AML-193 (cell line): ENCODE measurements around the gene AP5B1.

Experiments used
- DNase-seq, 2 experiments: peaks; one replicate each; lab custom pipeline; 2025; lab: John Stamatoyannopoulos, UW

The AP5B1 gene, protein sequence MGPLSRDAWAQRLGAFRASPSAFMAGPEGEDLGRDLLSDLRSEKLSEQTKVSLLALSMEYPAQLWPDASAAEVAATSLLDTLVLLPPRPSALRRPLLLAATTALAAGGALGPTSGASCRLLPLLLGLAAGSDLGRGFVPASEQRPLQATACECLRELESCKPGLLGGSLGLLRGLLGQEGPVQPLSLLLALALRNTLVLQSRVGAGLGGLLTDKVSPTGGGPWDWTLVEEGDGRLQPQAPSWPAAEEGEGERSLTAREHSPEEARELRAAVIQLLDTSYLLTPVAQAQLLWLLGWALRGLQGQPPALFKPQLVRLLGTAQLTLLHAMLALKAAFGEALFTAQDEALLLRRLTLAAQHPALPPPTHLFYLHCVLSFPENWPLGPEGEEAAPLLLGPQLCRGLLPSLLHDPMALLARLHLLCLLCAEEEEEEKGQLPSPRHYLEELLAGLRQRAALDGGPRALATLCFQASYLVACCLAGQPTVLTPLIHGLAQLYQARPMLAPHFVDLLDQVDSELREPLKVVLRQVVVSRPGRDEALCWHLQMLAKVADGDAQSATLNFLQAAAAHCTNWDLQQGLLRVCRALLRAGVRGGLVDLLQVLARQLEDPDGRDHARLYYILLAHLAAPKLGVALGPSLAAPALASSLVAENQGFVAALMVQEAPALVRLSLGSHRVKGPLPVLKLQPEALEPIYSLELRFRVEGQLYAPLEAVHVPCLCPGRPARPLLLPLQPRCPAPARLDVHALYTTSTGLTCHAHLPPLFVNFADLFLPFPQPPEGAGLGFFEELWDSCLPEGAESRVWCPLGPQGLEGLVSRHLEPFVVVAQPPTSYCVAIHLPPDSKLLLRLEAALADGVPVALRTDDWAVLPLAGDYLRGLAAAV

DNA sequence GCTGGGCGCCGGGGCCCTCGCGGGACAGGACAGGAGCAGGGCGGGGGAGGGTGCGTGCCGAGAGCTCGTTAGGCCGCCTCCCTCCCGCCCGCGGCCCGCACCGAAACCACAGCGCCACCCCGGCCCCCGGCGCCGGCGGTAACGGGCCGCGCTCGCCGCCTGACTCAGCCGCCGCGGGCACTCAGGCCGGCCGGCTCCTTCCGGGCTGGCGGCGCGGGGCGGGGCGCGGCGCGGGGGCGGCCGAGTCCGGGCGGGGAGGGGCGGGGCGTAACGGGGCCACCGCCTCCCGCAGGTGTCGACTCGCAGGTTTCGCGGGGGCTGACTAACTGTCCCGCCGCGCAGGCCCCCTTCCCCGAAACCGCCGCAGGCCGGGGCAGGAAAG, at the start of gene AP5B1:
AP5B1 (minus strand) TSS at position 207 of the 382 bp plus-strand sequence. CDS start 385 bp downstream, outside the sequence.
- peak; percentile 12 to 41 for DNase-seq

GRCh38 chr11:65829459-65829858, 48.7 kb upstream of the AP5B1 start:
- no peak for DNase-seq

DNA sequence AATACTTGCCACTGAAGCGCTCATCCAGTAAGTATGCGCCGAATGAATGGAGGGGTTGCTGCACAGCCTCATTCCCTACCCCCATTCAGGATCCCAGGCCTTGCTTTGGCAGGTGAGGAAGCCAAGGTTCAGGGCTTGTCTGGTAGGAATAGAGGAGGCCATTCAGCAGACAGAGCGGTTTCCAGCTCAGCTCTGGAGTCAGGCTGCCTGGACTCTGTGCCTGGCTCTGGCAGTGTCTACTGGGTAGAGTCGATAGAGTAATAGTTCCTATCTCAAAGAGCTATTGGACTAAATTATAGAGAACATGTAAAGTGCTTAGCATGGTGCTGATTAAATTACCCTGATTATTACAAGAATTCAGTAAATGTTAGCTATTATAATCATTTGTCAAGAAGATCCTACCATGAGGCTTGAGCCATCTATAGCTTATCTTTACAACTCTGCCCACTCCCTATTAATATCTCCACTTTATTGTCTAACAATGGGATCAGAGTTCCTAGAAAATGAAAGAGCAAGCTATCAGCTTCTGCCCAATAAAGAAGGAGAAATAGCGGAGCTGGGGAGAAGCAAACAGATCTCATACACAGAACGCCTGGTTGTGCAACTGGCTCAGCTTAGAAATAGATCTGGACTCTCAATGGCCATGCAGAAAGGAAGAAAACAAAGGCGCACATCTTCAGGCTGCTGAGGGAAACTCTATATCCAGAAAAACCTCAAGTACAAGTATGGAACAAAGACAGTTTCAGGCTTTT, 46.4 kb upstream of the AP5B1 start:
- DNase-seq, result no peak

- no peak for DNase-seq
Observed at GRCh38 chr11:65822776-65823528, 42.2 kb upstream of the AP5B1 start.

DNA sequence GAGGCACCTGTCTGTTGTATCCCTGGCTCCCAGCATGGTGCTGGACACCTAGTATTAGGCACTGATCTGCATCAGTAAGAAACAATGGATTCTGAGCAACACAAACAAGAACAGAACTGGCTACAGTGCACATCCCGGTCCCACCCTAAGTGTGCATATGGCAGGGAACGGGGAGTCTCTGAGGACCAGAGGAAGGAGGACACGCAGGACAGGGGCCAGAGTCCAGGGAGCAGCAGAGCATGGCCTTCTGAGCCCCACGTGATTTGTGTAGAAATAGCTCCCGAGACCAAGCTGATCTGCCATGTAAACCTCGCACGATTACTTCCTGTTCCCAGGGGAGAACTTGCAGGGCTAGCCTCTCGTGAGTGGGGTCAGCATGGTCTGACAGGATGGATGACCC, 40.3 kb upstream of the AP5B1 start:
- no peak for DNase-seq

DNA sequence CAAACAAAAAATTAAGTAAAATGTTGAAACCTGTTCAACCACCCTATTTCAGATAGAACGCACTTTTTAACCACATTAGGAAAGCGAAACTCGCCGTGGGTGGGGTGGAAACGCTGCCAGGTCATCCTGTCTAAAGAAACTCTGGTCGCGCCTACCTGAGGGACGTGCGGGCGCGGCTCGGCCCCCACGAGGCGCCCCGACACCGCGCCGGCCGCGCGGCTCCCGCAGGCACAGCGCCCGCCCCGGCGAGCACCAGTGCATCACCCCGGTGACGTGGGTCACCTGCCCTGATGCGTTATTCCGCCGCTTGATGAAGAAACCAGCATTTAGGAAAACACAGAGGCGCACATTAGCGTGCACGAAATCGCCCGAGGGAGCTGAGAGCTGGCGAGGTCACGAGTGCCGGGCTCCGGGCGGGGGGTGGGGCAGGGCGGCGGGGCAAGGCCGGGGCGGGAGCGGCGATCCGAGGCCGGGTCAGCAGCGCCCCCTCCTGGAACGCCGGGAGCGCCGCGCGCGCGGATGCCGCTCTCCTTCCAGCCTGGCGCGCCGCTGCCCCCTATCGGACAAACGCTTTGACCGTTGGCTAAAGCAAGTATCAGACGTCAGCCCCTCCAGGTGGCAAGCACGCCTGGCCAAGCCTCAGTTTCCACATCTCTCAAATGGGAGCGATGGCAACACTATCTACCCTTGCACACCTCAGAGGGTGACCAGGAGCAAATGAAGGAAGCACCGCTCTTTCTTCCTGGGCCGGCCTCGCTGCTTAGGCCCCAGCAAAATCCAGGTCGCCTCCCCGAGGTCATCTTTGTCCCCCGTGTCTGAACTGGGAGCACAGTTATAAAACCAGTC, 37.3 kb upstream of the AP5B1 start:
- peak; percentile 75 to 82 for DNase-seq

GRCh38 chr11:65817312-65817834, 36.6 kb upstream of the AP5B1 start:
- DNase-seq, result no peak

DNA sequence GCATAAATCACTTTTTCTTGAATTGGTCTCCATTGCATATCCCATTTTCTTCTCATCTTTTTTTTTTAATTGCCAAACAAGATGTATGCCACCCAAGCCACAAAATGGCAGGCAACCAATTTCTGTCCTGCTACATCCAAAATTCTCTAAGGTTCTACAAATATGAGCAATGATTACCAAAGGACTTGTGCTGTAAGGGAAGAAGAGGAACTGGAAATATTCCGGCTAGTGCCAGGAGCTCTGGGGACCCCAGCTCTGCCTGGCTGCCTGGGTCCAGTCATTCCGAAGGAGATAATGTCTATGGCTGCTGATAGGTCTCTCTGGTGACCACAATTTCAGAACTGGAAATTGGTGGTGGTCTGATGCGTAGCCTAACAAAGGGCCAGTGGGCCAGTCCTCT, 35.9 kb upstream of the AP5B1 start:
- DNase-seq, result no peak

DNA sequence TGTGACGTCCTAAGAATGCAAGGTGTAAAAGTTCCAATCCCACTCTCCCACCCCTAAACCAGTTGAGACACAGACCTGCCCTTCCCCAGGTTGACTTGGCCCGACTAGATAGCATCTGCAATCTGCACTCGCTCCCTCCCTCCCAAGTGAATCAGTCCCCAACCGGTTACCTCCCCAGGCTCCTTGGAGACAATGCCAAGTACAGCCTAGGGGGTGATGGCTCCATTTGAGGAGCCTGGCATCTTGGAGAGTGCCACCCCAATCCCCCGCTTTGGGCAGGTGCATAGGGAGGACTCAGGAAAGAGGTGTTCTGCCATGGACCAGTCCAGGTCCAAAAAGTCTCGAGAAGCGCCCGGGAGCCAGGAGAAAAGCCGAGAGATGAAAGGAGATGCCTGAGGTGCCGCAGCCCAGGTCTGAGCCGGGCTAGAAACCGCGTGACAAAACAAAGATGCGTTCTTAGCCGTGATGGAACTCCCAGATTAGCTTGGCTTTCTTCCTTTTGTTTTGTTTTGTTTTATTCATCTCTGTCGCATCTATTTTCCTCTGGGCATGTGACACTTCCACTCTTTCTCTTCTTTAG, 34.3 kb upstream of the AP5B1 start:
- no peak for DNase-seq

DNA sequence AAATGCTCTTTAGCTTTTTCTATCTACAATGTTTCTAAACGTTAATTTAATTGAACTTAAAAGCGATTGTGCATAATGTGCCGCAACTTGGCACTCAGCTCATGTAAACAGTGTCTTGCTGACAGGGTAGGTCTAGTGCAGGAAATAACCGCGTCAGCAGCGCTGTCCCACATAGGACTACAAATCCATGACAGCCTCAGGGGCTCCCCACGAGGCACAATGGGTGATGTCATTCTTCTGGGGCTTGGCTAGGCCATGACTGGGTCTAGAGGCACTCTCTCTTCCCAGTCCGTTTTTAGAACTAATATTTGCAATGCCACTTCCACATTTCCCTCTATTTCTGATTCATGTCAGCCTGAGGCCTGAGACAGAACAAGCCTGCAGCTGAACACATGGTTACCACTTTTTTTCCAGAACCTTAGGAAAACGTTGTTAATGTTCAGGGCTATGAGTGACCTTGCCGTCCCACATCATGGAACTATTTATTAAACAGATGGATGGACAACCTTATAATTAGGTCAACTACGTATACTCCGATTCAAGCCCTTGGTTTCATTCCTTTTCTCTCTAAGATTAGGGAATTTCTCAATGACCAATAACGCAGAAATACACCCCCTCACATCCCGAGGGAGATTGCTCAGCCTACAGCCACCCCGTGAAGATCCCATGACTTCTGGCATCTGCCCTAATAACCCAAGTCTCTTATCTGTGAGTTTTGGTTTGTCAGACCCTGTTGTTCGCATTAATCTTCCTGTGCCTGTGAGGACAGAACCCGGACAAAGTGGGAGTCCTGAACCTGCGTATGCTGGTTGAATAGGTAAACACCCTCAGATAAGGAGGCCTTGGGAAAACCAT, 33.6 kb upstream of the AP5B1 start:
- DNase-seq, result no peak

GRCh38 chr11:65811764-65812475, 31.1 kb upstream of the AP5B1 start:
- no peak for DNase-seq

DNA sequence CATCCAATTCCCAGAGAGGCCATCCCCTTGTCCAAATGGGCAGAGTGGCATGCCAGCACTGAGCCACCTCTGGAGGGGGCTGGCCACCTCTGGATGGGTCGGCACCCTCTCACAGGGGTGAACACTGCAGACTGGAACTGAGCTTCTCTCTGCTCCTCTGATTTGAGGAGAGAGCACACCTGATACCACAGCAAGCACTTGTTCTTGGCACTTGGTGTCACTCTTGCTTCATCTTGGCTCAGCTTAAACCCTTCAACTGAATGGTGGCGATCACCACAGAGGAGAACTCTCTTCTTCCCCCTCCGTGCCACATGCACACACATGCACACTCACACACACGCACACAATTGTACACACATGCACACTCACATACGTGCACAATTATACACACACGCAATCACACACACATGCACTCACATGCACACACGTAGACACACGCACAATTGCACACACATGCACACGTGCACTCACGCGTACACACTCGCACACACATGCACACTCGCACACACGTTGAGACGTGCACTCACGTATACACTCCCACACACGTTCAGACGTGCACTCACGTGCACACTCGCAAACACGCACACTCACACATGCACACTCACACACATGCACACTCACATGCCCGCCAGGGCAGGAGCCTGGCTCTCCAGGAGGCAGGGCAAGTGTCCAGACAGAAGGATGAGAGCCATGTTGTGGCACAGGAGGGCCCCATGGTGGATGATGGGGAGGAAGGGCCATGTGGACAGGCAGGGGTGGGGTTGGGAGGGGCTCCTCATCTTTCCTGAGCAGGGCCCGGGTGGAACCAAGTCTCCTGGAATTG, 29.5 kb upstream of the AP5B1 start:
- no peak for DNase-seq

GRCh38 chr11:65809496-65809895, 28.7 kb upstream of the AP5B1 start:
- no peak for DNase-seq

- no peak for DNase-seq
Observed at GRCh38 chr11:65808744-65809341, 28.1 kb upstream of the AP5B1 start.

GRCh38 chr11:65806979-65807378, 26.2 kb upstream of the AP5B1 start:
- DNase-seq, result no peak

GRCh38 chr11:65803797-65804492, 23.2 kb upstream of the AP5B1 start:
- no peak for DNase-seq
